Testis (tissue), 3 donors: ENCODE measurements around the gene DAZAP1. TPM values are rescaled to one million over a fixed set of nuclear protein-coding genes. Genes with fewer than 3 reads are reported as not detected.

Source experiments
- DNase-seq: peaks from one replicate; pipeline ENCODE4 v3.0.0-alpha.2; 2019
- H3K27ac ChIP-seq, 2 donors: fragments of 200-600 bp; sonication (generic); one replicate each; pipeline ENCODE4 v1.5.1; 2019
- H3K27me3 ChIP-seq: fragments of 200-600 bp; sonication (generic); one replicate; pipeline ENCODE4 v1.5.1; 2019
- H3K36me3 ChIP-seq: fragments of 200-600 bp; sonication (generic); one replicate; pipeline ENCODE4 v1.5.1; 2017; ENCODE audit warnings: low read depth; ENCODE audit errors: missing control alignments
- H3K4me1 ChIP-seq: fragments of 200-600 bp; sonication (generic); one replicate; pipeline ENCODE4 v1.5.1; 2019
- H3K4me3 ChIP-seq, 2 donors: fragments of 200-600 bp; sonication (generic); one replicate each; pipeline ENCODE4 v1.5.1; 2017 to 2019
- H3K9me3 ChIP-seq: fragments of 200-600 bp; sonication (generic); one replicate; pipeline ENCODE4 v1.5.1; 2017
- CTCF ChIP-seq, 3 experiments: fragments of 450-650 bp in 2 of 3; fragments of 200-600 bp in 1 of 3; sonication (generic) in 1 of 3; IDR thresholded peaks; one replicate each; pipeline ENCODE4 v1.5.1; 2016 to 2019; ENCODE audit warnings: antibody characterized with exemption in 3 of 3, mild to moderate bottlenecking in 2 of 3, moderate library complexity in 1 of 3
- POLR2A ChIP-seq: fragments of 450-650 bp; IDR thresholded peaks from one replicate; pipeline ENCODE4 v1.6.1; 2017; ENCODE audit warnings: antibody characterized with exemption, mild to moderate bottlenecking, moderate library complexity
- WGBS, 2 donors: methylation state at CpG; one replicate each; pipeline ENCODE4 v1.1.5; 2018; 5-methylcytosine and 5-hydroxymethylcytosine counted together
- intact Hi-C: fragments of 100-400 bp; cut with DNase I; formaldehyde crosslinking; loops from one replicate; pipeline ENCODE4 v1.15.1; 2023; ENCODE audit warnings: low total_unique reads
- polyA plus RNA-seq: library from polyadenylated mRNA; stranded (reverse); fragments of 350-450 nt; fragmentation: Illumina TruSeq; extraction: RNeasy Lipid Tissue Mini Kit (QIAGEN cat#74804); gene quantifications from one replicate; pipeline ENCODE4 v1.2.3, GENCODE V29; 2014; ENCODE audit warnings: low read depth, low replicate concordance; ENCODE audit not compliant: insufficient read depth
- total RNA-seq, 2 donors: library from RNA; depleted of rRNA; stranded (reverse); fragments of >200 nt; gene quantifications; one replicate each; pipeline ENCODE4 v1.2.3, GENCODE V29; 2016

DAZAP1 gene
- total and polyA plus RNA-seq, 3 donors from 2014 or later = 97.9 to 215 (median 99.6) TPM

GRCh38 chr19:1456121-1456900 lies 48.9 kb downstream of the DAZAP1 start:
- no peak for DNase-seq
- Histone ChIP-seq H3K4me1 (peaks cover 22% of the 10 kb centered on the region), H3K4me3 (no peak overlapping the region), H3K27me3 (no peaks in the 10 kb centered on the region), H3K27ac (no peak overlapping the region), H3K36me3 (no peaks in the 10 kb centered on the region), H3K9me3 (no peaks in the 10 kb centered on the region)
- intact Hi-C loops = no loop called here
- TF ChIP-seq POLR2A (no peak), CTCF (IDR thresholded peaks at IDR 0.05) (no peak)
- 28 to 41% methylated on average over 8 to 43 of the region's 43 CpGs for WGBS, 2 donors

GRCh38 chr19:1457031-1457739 lies 49.8 kb downstream of the DAZAP1 start:
- H3K36me3 ChIP-seq = no peaks in the 10 kb centered on the region
- TF ChIP-seq CTCF (IDR thresholded peaks at IDR 0.05) = no peak
- no peak for TF ChIP-seq POLR2A
- 40% methylated on average over 33 to 48 of the region's 48 CpGs for WGBS, 2 donors
- no peak overlapping the region for H3K27ac ChIP-seq
- DNase-seq = no peak
- no peaks in the 10 kb centered on the region for H3K9me3 ChIP-seq
- intact Hi-C loops = no loop called here
- no peak overlapping the region for H3K4me3 ChIP-seq
- no peaks in the 10 kb centered on the region for H3K27me3 ChIP-seq
- peaks cover 18% of the 10 kb centered on the region for H3K4me1 ChIP-seq

GRCh38 chr19:1457892-1458291 lies 50.5 kb downstream of the DAZAP1 start:
- no peak for TF ChIP-seq POLR2A
- Histone ChIP-seq H3K9me3 (no peaks in the 10 kb centered on the region), H3K27ac (no peak overlapping the region), H3K36me3 (no peaks in the 10 kb centered on the region), H3K4me1 (peaks cover 12% of the 10 kb centered on the region), H3K4me3 (no peak overlapping the region), H3K27me3 (no peaks in the 10 kb centered on the region)
- no peak for DNase-seq
- WGBS, 2 donors = 89 to 91% methylated on average over 3 to 14 of the region's 16 CpGs
- intact Hi-C loops = no loop called here

DNA sequence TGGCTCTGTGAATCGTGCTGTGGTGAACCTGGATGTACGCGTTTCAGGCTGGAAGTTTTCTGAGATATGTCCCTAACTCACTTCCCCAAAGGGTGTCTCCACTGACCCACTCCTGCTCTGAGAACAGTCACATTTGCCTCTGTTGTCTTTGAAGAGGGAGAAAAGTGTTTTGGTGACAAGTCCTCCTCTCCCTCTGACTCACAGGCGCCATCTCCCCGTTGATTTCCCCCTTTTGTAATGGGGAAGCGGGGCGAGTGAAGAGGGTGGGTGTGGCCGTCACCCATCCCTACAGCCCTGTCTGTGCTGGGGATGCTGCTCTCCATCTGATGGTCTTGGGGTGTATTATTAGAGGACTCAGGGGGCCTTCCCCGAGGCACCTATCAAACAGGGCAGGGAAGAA lies 52.1 kb downstream of the DAZAP1 start:
- 78 to 86% methylated on average over 9 of the region's 9 CpGs for WGBS, 2 donors
- intact Hi-C loops = no loop called here
- no peaks in the 10 kb centered on the region for H3K9me3 ChIP-seq
- TF ChIP-seq CTCF (IDR thresholded peaks at IDR 0.05) = no peak
- no peak for TF ChIP-seq POLR2A
- H3K27ac ChIP-seq = no peak overlapping the region
- H3K36me3 ChIP-seq = no peaks in the 10 kb centered on the region
- H3K4me1 ChIP-seq = peaks cover 4% of the 10 kb centered on the region
- no peak for DNase-seq
- H3K27me3 ChIP-seq = no peaks in the 10 kb centered on the region
- no peak overlapping the region for H3K4me3 ChIP-seq
